Fibroblast of skin of back (primary cell): ENCODE data around the gene MUSK.

Experiments
- DNase-seq: peaks from one replicate; pipeline ENCODE4 v3.0.0-alpha.2; 2013

The MUSK gene

GRCh38 chr9:110695846-110696245, 27.3 kb downstream of the MUSK start:
- peak; percentile 22 for DNase-seq

GRCh38 chr9:110700953-110701352, 32.4 kb downstream of the MUSK start:
- DNase-seq: peak; percentile 81

- DNase-seq: no peak
Measured at GRCh38 chr9:110703669-110704068, 35.1 kb downstream of the MUSK start.

DNA sequence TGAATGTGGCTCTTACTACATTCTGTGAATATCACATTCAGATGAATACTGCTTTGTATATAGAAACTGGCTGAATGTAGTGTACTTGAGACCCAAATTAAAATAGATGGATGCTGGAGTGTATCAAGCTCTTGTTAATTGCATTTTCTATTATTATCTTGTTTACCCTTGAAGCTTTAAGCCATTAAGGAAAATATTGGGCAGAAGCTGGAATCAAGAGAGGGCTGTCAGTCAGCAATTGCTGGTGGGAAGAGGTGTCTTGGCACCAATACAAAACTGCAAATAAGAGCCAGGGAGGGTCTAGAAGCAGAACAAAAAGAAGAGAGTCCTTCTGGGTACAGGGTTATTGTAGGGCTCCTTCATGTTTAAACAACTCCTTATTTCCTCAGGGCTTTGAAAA, 38.8 kb downstream of the MUSK start:
- no peak for DNase-seq

DNA sequence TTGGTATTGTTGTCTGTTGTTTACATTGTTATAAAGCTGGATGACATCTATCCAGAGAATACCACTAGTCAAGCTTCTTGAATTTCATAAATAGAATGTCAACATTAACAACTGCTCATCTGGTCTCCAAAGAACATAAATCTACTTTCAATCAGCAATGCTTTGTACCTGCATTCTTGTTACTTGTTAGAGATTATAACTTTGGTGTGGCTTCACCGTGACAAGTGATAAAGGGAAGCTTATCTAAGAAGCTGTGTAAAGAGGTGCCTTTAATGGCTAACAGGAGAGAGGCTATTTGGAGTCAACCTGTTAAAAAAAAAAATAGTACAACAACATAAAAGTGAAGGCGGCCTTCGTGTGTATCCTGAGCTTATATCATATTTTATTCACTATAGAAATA, 41.8 kb downstream of the MUSK start:
- DNase-seq: no peak

GRCh38 chr9:110712955-110713354, 44.4 kb downstream of the MUSK start:
- DNase-seq: peak; percentile 87

GRCh38 chr9:110714314-110714713, 45.7 kb downstream of the MUSK start:
- peak; percentile 14 for DNase-seq

DNA sequence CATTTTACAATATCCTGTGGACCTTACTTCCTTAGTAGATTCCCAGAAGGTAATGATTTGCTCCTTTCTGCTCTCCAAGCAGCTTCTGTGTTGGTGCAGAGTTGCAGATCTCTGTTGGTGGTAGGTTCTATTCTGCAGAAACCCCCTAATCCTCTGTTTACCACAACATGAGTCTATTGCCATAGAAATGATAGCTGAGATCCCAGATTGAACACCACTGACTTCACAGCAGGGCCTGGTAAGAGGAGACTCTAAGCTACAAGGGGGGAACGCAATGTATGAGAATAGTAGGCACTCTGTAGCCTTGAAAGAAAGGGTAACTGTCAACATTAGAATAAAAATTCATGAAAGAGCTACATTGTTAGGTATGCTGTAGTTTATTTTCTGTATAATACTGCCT, 59.5 kb downstream of the MUSK start:
- DNase-seq: no peak

DNA sequence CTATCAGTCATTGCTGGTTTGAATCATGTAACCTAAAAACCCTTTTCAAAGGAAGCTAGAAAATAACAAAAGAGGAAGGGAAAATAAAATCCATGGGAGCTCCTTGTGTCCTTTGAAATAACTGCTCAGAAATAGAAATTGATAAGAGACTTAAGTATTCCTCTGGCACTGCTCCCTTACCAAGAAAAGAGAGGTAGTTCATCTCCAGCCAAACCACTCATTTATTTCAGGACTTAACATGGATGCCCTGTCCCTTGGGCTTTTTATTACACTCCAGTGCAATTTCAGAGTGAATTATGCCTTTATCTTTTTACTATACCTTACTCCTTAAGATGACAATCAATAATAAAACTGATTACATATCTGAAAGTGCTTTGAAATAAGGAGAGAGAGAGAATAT, 61.0 kb downstream of the MUSK start:
- no peak for DNase-seq

DNA sequence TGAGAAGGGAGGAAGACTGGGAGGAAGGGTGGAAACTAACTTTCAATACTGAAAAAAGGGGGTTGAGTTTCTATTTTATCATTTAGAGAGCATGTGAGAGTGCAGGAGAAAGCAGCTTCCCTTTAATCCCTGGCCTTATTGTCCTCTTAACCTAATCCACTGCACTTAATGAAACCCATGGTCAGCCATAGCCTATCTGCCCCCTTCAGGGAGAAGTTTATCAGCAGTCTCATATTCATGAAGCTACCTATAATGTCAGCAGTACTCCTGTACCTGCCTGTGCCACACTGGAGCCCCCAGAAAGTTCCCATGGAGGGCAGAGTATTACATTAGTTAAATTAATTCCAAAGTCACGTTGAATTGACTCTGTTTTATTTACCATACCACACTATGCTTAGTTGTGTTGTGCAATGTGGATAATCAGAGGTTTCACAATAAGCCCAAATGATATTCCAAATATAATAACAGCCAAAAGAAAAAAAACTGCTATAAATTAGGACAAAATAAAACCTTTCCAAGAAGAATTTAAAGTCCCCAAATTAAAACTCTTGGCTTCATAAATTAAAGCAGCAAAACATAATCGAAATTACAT, 62.9 kb downstream of the MUSK start:
- DNase-seq: no peak

GRCh38 chr9:110738982-110739381, 70.4 kb downstream of the MUSK start:
- peak; percentile 25 for DNase-seq

DNA sequence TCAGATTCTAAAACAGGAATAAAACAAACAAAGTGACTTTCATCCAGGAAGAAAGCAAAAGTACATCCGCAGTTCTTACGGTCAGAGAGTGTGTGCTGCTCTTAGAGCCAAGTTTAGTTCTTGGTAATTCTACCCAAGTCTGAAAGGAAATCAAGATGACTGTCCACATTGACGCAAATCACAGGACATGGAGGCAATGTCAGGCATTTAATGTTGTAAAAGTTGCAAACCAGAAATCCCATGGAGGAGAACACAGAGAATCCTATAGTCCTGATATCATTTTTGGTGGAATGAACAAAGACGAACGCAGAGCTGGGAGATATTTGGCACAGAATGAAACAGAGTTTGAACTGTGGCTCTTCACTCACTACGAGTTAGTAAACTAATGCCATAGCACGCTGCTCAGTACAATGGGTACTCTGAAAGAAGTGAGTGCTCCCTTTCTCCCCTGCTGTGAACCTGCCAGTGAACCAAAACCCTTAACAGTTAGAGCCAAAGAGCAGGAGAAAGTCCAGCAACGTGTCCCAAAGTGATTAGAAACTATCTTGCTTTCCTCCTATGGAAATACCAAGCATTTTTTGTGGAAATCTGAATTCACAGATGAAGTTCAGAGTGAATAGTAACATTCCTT, 74.3 kb downstream of the MUSK start:
- peak; percentile 76 for DNase-seq

GRCh38 chr9:110744715-110745384, 76.3 kb downstream of the MUSK start:
- DNase-seq: peak; percentile 95

- DNase-seq: peak; percentile 15
Measured at GRCh38 chr9:110745676-110746075, 77.1 kb downstream of the MUSK start.

GRCh38 chr9:110746211-110746930, 77.8 kb downstream of the MUSK start:
- DNase-seq: no peak

DNA sequence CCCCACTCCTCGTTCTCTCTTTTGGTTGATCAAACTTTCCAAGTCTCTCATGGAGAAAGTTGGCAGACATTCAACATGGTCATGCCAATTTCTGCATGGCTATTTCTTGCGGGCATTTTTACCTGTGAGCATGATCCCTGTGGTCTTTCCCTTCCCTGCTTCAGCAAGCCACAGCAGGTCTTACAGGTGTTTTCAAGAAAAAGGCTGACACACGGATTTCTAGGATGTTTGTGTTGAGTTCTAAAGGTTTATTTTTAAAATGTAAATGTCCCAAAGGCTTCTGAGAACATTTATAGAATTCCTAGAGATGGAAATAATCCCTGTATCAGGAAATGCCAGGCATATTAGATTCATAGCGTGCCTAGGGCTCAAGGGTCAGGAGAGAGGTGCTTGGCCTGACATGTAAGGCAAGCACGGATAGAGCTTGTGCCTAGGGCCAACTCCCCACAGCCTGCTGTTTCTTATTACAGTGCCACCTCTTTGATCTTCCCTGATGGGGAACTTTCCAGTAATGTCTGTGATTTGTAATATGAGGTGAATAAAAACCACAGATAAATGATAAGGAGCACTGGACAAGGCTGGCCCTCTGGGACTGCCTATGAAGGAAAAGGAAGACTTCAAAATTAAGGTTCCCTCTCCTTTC, 79.8 kb downstream of the MUSK start:
- DNase-seq: peak; percentile 61

DNA sequence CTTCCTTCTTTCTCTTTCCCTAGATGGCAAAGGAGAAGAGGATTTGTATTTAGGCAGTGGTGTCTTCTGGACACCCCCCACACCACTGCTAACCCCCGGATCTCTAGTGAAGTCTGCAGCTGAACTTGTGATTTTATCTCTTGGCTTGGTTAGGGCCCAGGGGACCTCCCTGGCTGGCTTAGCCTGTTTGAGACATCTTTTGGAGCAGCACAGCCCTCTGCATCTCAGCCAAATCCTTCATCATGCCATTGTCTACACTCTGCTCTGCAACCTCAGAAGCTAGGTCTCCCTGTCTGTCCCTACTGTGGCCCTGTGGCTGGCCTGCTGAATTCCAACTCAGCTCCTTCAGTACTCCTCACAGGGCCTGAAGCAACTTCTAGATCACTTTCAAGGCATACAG, 81.7 kb downstream of the MUSK start:
- DNase-seq: no peak

GRCh38 chr9:110751971-110752370, 83.4 kb downstream of the MUSK start:
- no peak for DNase-seq

DNA sequence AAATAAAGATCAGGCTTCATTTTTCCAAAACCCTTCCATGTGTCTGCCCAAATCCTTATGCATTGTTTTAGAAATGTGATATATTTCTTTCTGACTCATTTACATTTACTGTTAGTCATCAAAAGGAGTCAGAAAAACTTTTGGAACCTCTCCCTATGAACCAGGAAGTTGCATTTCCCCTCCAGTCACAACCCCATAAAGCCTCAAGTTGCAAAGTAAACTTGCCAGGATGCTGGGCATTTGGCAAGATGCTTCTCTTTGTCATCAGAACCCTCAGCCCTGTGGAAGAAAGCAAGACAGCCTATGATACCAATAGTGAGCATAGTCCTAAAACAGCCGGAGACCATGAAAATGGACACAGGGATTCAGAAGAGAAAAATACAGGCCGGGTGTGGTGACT, 84.2 kb downstream of the MUSK start:
- peak; percentile 97 for DNase-seq

GRCh38 chr9:110753731-110754231, 85.2 kb downstream of the MUSK start:
- DNase-seq: no peak

GRCh38 chr9:110755179-110755578, 86.6 kb downstream of the MUSK start:
- no peak for DNase-seq

DNA sequence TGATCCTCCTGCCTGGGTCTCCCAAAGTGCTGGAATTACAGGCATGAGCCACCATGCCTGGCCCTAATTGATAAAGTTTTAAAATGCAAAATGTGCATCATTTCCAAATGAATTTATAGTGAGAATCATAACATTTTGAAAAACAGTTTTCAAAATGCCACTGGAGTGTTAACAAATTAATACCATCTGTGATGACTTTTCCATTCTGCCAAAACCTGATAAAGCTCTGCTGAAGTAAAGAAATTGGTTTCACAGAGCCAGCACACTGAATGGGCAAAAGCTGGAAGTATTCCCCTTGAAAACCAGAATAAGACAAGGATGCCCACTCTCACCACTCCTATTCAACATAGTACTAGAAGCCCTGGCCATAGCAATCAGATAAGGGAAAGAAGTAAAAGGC, 89.6 kb downstream of the MUSK start:
- DNase-seq: no peak

DNA sequence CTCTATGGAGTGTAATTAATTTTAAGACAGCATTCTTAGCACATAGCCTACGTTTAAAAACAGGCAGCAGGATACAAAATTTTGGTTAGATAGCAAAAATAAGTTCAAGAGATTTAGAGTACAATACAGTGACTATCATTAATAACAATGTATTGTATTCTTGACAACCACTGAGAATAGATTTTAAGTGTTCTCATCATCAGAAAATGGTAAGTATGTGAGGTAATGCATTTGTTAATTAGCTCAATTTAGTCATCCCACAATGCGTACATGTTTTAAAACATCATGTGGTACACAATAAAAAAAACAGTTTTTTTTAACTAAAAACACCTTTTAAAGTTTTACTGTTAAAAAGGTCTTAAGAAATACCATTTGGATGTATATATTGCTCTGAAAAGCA, 94.2 kb downstream of the MUSK start:
- no peak for DNase-seq
